GM19351 (cell line): Measurements from ENCODE around the gene EZR.
"Not testable (repeated sequence)": the region's sequence is repeated elsewhere in the genome, so short reads cannot be mapped to it uniquely, and the experiment has no call there.

Experiments
- ATAC-seq: cut with Tn5 transposase; IDR thresholded peaks from one replicate; pipeline ENCODE4 v1.9.1; 2021; ENCODE audit warnings: mild to moderate bottlenecking, moderate library complexity; ENCODE audit not compliant: unreplicated experiment

The EZR gene

GRCh38 chr6:158843751-158844683 lies 24.8 kb upstream of the EZR start:
- ATAC-seq, result no peak

- no peak for ATAC-seq
Measured at GRCh38 chr6:158841358-158841757, 22.2 kb upstream of the EZR start.

GRCh38 chr6:158840465-158840864 lies 21.3 kb upstream of the EZR start:
- ATAC-seq, result no peak

GRCh38 chr6:158839796-158840195 lies 20.6 kb upstream of the EZR start:
- no peak for ATAC-seq

GRCh38 chr6:158838790-158839189 lies 19.6 kb upstream of the EZR start:
- ATAC-seq, result not testable (repeated sequence)

GRCh38 chr6:158837684-158838625 lies 18.8 kb upstream of the EZR start:
- no peak for ATAC-seq

- ATAC-seq, result no peak
Measured at GRCh38 chr6:158836625-158837311, 17.6 kb upstream of the EZR start.

GRCh38 chr6:158835616-158836221 lies 16.6 kb upstream of the EZR start:
- ATAC-seq, result no peak

GRCh38 chr6:158834675-158835385 lies 15.7 kb upstream of the EZR start:
- ATAC-seq, result no peak

GRCh38 chr6:158832807-158833206 lies 13.6 kb upstream of the EZR start:
- not testable (repeated sequence) for ATAC-seq

- ATAC-seq, result no peak
Measured at GRCh38 chr6:158832026-158832425, 12.9 kb upstream of the EZR start.

GRCh38 chr6:158831571-158831970 lies 12.4 kb upstream of the EZR start:
- no peak for ATAC-seq

GRCh38 chr6:158830736-158831135 lies 11.6 kb upstream of the EZR start:
- ATAC-seq, result no peak

GRCh38 chr6:158828807-158829206 lies 9.6 kb upstream of the EZR start:
- no peak for ATAC-seq

GRCh38 chr6:158826819-158827501 lies 7.8 kb upstream of the EZR start:
- ATAC-seq, result peak; percentile 75

GRCh38 chr6:158825951-158826306 lies 6.8 kb upstream of the EZR start:
- no peak for ATAC-seq

GRCh38 chr6:158825038-158825950 lies 6.1 kb upstream of the EZR start:
- no peak for ATAC-seq

GRCh38 chr6:158823616-158824015 lies 4.4 kb upstream of the EZR start:
- ATAC-seq, result not testable (repeated sequence)
